ENCODE data around the gene CDK15. TPM values are rescaled to one million over a fixed set of nuclear protein-coding genes. Genes with fewer than 3 reads are reported as not detected.

CDK15 gene
- total RNA-seq = 0.79 and 8.5 TPM in 2 replicates

DNA sequence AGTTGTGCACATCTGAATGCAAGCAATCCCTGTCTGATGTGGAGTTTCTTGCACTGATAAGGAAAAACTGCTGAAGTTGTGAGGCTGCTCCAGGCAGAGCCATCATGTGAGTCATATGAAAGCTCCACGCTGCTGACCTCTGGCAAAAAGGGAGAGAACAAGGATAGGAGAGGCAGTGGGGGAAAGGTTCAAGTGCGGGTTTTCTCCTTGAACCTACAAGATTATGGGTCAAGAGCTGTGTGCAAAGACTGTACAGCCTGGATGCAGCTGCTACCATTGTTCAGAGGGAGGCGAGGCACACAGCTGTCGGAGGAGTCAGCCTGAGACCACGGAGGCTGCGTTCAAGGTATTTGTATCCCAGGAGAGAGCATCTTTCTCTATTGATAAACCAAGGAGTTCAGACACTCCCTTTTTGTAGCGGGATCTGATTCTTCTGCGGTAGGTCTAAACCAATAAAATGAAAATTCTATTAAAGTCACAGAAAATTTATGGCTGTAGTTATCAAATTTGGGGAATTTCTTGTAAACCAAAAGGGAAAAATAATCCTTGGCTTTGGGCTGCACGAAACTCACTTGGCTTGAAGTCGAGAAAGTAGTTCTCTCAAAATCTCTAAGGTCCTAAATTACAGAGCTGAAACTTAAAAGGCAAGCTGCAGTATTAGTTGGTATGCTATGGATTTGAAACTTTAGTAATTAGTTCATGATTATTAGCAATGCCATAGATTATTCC, at the start of gene CDK15:
Gene CDK15, plus strand, starts transcription at position 96 of the 729 bp plus-strand sequence. Its CDS starts 128 bp downstream, at position 224.

DNA sequence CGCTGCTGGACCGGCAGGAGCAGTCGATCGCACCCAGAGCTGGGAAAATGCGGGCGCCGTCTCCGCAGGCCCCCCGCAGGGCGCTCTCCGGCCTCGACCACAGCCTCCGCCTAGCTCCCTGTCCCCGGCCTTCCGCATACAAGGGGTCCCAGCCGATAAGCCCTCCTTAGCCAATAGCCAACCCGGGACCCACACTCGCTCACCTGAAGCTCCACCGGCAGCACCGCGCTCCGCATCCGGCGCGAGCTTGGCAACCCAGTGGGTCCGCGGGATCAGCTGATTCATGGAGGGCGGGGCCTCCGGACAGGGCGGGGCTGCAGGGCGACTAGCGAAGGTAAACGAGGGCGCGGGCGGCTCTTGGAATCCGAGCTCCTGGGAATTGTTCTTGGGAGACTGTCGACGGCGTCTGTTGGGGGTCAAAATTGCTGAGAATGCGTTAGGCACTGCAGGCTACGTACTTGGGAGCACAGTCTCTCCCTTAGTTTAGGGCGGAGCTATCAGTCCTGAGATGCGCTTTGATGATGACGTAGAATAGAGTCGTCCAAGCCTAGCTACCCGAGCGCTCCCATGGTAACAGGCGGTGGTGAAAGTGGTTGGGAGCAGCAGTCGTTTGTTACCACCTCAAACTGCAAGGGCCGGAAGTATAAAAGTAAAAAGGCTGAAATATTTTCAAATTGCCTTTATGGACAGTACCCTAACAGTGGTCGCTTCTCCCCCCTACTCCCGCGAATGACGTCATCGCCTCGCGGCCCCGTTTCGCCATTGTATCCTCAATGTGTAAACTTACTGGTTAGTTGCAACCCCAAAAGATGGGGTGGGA, 25.5 kb upstream of the CDK15 start, which contains the start of gene ALS2:
Gene ALS2, minus strand, starts transcription at position 260 of the 820 bp plus-strand sequence. CDS start 12,048 bp downstream, outside the sequence.

Small RNAs within 50 kb of the gene (small RNA-seq; reads per million reads assigned to genes)
- gene RF00019 (not detected), gene RNU6-440P (not detected), gene UBE2V1P11 (not detected)

Other genes starting within 250 kb of the CDK15 start
- gene TMEM237, start 163.0 kb upstream of the CDK15 start, total RNA-seq = 21.2 and 27.9 TPM in 2 replicates
- gene MPP4, start 107.9 kb upstream of the CDK15 start, total RNA-seq = not detected in 2 replicates
- gene ALS2, start 25.6 kb upstream of the CDK15 start, total RNA-seq = 19.6 and 26.8 TPM in 2 replicates
- 44.0 and 60.9 TPM in 2 replicates for gene FZD7, start 227.3 kb downstream of the CDK15 start, total RNA-seq

Measured in placental epithelial cell (primary cell).